ENCODE data around the gene DUSP12. TPM values are rescaled to one million over a fixed set of nuclear protein-coding genes. Genes with fewer than 3 reads are reported as not detected.

Gene DUSP12
- total and polyA plus RNA-seq, 2 experiments from 2014 or later, result 28.4 to 37.2 TPM

- TF ChIP-seq REST (IDR thresholded peaks at IDR 0.05; ENCODE audit: unreplicated experiment) (no peak), JUNB (IDR thresholded peaks at IDR 0.05; ENCODE audit: unreplicated experiment) (no peak), EZH2phosphoT487 (IDR thresholded peaks at IDR 0.05; ENCODE audit: unreplicated experiment) (no peak), POLR2AphosphoS5 (IDR thresholded peaks at IDR 0.05; ENCODE audit: low read depth) (no peak), STAT1 (IDR thresholded peaks at IDR 0.05; ENCODE audit: unreplicated experiment) (no peak), ZNF331 (CRISPR knock-in tag; IDR thresholded peaks at IDR 0.05; ENCODE audit: low read depth) (no peak), NANOG (IDR thresholded peaks at IDR 0.05; ENCODE audit: borderline replicate concordance) (no peak), EZH2 (IDR thresholded peaks at IDR 0.05; ENCODE audit: low read depth, unreplicated experiment) (no peak), CREB1 (CRISPR knock-in tag; IDR thresholded peaks at IDR 0.05; ENCODE audit: low read depth) (no peak), CTCF (conservative IDR thresholded peaks at IDR 0.05; ENCODE audit: low read depth in 2 of 2) (no peak)
Measured at GRCh38 chr1:161777261-161777660, 27.7 kb downstream of the DUSP12 start (continued).

- no peak for ATAC-seq
- no peak for DNase-seq (ENCODE audit: low spot score)
- no peak overlapping the region for H3K27ac Mint-ChIP-seq
- H3K4me2 ChIP-seq, result no peak overlapping the region
- no peak overlapping the region for H3K4me3 ChIP-seq
- H3K4me1 ChIP-seq (ENCODE audit: insufficient read depth), result no peaks in the 10 kb centered on the region
- H3K79me2 ChIP-seq (replicated peaks; ENCODE audit: insufficient read depth), result peaks cover 13% of the 10 kb centered on the region
- H4K20me1 ChIP-seq (replicated peaks; ENCODE audit: insufficient read depth), result 0 out of 2 replicates have a peak, but pooled peaks cover 12% of the 10 kb centered on the region
- H3K9me3 Mint-ChIP-seq, result no peaks in the 10 kb centered on the region
- no peaks in the 10 kb centered on the region for H3F3A ChIP-seq (replicated peaks; ENCODE audit: low read depth)
- H3K36me3 ChIP-seq (ENCODE audit: insufficient read depth), result no peaks in the 10 kb centered on the region
- no peak overlapping the region for H3K27ac ChIP-seq (ENCODE audit: low read depth)
- H3K36me3 Mint-ChIP-seq (ENCODE audit: low read depth), result no peaks in the 10 kb centered on the region
- no peaks in the 10 kb centered on the region for H3K9me2 ChIP-seq (ENCODE audit: insufficient read depth)
- H3K27me3 ChIP-seq (ENCODE audit: insufficient read depth), result no peaks in the 10 kb centered on the region
- H2AFZ ChIP-seq, result no peak overlapping the region
- no peaks in the 10 kb centered on the region for H3K27me3 Mint-ChIP-seq (ENCODE audit: insufficient read depth, low read depth, poor library complexity)
- no peaks in the 10 kb centered on the region for H3K4me1 Mint-ChIP-seq
- no peak overlapping the region for H3K4me3 Mint-ChIP-seq
- TF ChIP-seq JUNB (IDR thresholded peaks at IDR 0.05; ENCODE audit: unreplicated experiment) (no peak), EZH2phosphoT487 (IDR thresholded peaks at IDR 0.05; ENCODE audit: unreplicated experiment) (no peak), NANOG (IDR thresholded peaks at IDR 0.05; ENCODE audit: borderline replicate concordance) (no peak), CTCF (conservative IDR thresholded peaks at IDR 0.05; ENCODE audit: low read depth in 2 of 2) (no peak), STAT1 (IDR thresholded peaks at IDR 0.05; ENCODE audit: unreplicated experiment) (no peak), POLR2AphosphoS5 (IDR thresholded peaks at IDR 0.05; ENCODE audit: low read depth) (no peak), REST (IDR thresholded peaks at IDR 0.05; ENCODE audit: unreplicated experiment) (no peak), ETS1 (IDR thresholded peaks at IDR 0.05) (no peak), ZNF331 (CRISPR knock-in tag; IDR thresholded peaks at IDR 0.05; ENCODE audit: low read depth) (no peak), CREB1 (CRISPR knock-in tag; IDR thresholded peaks at IDR 0.05; ENCODE audit: low read depth) (no peak)
Measured at GRCh38 chr1:161778522-161778921, 28.9 kb downstream of the DUSP12 start.

Measured in GM23338 (cell line).